RWPE1 (cell line): ENCODE measurements around the gene POU2F3.
A peak's percentile ranks its signal among the peaks of the same experiment; 100 is the strongest.

Experiments
- CTCF ChIA-PET: fragments of 350-600 bp; sonication (Branson Sonifier 250); formaldehyde crosslinking; extraction: SDS; loops from one replicate; lab custom pipeline; 2021; lab: Yijun Ruan, JAX
- POLR2A ChIA-PET: fragments of 400-600 bp; formaldehyde crosslinking; extraction: SDS; loops from one replicate; lab custom pipeline; 2020; ENCODE audit warnings: antibody characterized with exemption; ENCODE audit not compliant: low non-redundant PET; lab: Yijun Ruan, JAX
- DNase-seq: peaks from one replicate; pipeline ENCODE4 v3.0.0; 2012; ENCODE audit warnings: low spot score
- H3K27ac ChIP-seq: fragments of 450-650 bp; 2 replicates; pipeline ENCODE4 v1.5.1; 2017
- TF ChIP-seq, protein P1 (sequence below): fragments of 450-650 bp; conservative IDR thresholded peaks from 2 replicates; pipeline ENCODE4 v1.5.1; 2017; ENCODE audit warnings: low read depth, mild to moderate bottlenecking

The POU2F3 gene

DNA sequence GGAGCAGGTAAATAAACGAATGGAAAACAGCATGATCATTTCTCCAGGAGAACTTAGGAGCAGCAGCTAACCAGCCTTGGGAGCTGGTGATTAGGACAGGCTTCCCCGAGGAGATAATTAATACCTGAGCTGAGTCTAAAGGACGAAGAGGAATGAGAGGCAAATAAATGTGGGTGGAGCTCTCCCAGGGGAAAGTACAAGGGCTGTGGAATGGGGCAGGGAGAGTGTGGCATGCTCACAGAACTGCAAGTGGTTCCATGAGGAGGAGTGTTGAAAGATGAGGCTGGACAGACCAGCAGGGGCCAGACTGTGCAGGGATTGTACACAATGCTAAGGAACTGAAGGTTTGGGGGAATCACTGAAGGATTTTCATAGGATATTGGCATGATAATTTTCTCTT is 70.9 kb downstream of the POU2F3 start:
- ChIA-PET CTCF (interaction anchor here (1.1 kb wide), 1 partner anchor 11 kb away, joined by 4 read pairs; no protein-coding TSS in a partner anchor), POLR2A (no interaction called here)
- TF ChIP-seq, protein P1, sequence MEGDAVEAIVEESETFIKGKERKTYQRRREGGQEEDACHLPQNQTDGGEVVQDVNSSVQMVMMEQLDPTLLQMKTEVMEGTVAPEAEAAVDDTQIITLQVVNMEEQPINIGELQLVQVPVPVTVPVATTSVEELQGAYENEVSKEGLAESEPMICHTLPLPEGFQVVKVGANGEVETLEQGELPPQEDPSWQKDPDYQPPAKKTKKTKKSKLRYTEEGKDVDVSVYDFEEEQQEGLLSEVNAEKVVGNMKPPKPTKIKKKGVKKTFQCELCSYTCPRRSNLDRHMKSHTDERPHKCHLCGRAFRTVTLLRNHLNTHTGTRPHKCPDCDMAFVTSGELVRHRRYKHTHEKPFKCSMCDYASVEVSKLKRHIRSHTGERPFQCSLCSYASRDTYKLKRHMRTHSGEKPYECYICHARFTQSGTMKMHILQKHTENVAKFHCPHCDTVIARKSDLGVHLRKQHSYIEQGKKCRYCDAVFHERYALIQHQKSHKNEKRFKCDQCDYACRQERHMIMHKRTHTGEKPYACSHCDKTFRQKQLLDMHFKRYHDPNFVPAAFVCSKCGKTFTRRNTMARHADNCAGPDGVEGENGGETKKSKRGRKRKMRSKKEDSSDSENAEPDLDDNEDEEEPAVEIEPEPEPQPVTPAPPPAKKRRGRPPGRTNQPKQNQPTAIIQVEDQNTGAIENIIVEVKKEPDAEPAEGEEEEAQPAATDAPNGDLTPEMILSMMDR, result no peak
- no peak overlapping the region for H3K27ac ChIP-seq
- DNase-seq, result no peak

DNA sequence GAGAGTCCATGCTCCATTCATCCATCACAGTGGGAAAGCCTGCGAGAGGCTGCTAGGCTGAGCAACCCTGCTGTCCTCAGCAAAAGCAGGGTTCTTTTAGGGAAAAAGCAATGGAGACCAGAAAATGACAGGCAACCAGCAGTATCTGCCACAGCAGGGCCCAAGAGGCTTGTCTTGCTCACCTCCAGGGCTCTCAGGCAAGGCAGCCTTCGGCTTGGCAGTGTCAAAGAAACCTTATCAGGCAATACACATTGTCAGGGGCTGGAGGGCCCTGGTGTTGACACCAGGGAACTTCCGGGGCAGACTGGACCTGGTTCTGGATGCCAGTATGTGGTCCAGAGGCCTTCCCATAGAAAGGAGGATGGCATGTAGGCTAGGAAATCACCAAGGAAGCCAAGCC is 74.9 kb downstream of the POU2F3 start:
- POLR2A ChIA-PET, result no interaction called here

DNA sequence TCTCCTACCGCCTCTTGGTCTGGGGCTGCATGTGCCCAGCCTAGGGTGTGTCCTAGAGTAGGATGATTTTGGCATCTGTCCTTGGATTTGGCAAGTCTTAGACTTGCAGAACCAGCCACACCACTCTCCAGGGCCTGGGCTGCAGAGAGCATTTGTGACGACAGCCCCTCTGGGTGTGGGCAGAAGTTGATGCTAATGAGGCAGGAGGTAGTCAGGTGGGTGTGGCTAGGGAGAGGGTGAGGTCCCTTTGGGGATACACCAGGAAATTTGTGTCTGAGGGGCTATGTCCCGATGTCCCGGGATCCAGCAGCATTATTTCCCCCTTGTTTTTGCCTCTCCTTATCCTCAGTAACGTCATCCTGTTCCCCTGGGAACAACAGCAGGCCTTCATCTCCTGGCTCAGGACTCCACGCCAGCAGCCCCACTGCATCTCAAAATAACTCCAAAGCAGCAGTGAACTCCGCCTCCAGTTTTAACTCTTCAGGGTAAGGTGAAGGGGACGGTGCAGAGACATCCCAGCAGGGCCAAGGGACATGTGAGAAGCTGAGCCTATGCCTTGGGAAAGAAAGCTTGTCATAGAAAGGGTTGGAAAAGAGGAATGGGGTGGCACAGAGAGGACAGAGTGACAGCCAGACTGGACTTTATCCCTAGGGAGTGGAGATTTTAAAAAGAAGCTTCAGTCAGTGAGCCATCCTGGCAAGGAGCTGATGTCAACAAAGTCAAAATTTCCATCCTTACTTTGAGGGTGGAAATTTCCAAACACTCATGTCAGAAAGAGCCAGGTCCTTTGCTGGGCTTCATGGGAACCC is 77.1 kb downstream of the POU2F3 start:
- peak; percentile 93 for DNase-seq
- H3K27ac ChIP-seq, result peak overlapping the region; percentile 64
- TF ChIP-seq, protein P1, result no peak
- ChIA-PET POLR2A (no interaction called here), CTCF (interaction anchor here (0.6 to 1.0 kb wide), 2 partner anchors 12 to 74 kb away, joined by 7 read pairs; no protein-coding TSS in a partner anchor)

More for the DNA sequence above, 74.9 kb downstream of the POU2F3 start:
- DNase-seq, result no peak
- H3K27ac ChIP-seq, result no peak overlapping the region
- TF ChIP-seq, protein P1, result no peak
- CTCF ChIA-PET, result interaction anchor here (0.9 kb wide), 1 partner anchor 15 kb away, joined by 4 read pairs; no protein-coding TSS in a partner anchor

DNA sequence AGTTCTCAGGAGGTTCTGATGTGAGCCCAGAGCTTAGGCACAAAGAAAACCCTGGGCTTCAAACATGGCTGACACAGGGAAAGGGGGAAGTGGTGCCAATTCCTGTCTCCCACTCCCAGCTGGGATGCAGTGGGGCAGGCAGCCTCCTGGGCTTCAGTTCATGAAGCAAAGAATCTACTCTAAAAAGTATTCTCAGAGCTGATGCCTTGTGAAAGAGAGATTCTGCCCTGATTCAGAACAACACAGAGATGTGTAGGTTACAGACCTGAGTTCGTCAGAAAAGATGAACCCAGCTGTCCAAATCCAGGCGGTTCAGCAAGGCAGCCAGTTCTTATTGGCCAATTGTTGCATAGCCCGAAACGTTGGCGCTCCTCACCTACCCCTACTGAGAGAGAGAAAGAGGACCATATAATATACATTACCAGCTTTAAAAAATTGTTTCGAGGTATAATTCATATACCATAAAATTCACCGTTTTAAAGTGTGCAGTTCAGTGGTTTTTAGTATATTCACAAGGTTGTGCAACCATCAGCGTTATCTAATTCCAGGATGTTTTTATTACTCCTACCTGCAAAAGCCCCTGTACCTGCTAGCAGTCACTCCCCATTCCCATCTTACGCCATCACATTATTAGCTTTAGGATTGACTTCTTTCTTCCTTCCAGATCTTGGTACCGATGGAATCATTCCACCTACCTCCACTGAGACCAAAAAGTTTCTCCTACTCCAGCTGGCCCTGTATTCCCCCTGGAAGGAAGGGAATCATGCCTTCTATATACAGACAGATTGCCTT is 77.9 kb downstream of the POU2F3 start:
- H3K27ac ChIP-seq, result peak overlapping the region; percentile 64

DNA sequence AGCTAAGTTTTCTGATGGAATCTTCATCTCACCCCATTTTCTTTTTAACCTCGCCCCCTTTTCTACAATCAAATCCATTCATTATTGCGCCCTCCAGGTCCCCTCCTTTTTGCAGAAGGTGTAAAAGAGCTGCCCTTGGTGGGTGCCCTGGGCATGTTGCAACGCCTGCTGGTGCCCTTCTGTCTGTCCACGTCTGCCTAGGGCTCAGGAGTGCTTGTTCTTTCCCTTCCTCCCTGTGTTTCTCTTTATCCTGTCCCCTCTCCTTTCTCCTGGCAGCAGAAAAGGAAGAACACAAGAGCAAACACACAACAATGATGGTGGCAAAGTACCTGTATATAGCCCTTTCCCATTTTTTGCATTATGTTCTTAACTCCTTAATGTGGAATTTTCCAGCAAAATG is 79.0 kb downstream of the POU2F3 start:
- ChIA-PET POLR2A (no interaction called here), CTCF (no interaction called here)
- DNase-seq, result no peak
- TF ChIP-seq, protein P1, result no peak
- no peak overlapping the region for H3K27ac ChIP-seq

More for the DNA sequence above, 77.9 kb downstream of the POU2F3 start:
- TF ChIP-seq, protein P1, result no peak
- ChIA-PET CTCF (interaction anchor here (0.6 to 1.0 kb wide), 2 partner anchors 13 to 83 kb away, joined by 3 to 7 read pairs; no protein-coding TSS in a partner anchor), POLR2A (no interaction called here)
- no peak for DNase-seq
